Activated CD4-positive, alpha-beta memory T cell treated with anti-CD3 and anti-CD28 coated beads for 36 hours (primary cell): ENCODE measurements around the gene PAX5. TPM values are rescaled to one million over a fixed set of nuclear protein-coding genes. Genes with fewer than 3 reads are reported as not detected.

Experiments used
- CTCF ChIA-PET: fragments of 350-600 bp; sonication (Branson Sonifier 250); formaldehyde crosslinking; loops from one replicate; lab custom pipeline; 2021; ENCODE audit warnings: antibody characterized with exemption, inconsistent platforms; lab: Charles Lee
- POLR2A ChIA-PET: fragments of 350-600 bp; sonication (Branson Sonifier 250); formaldehyde crosslinking; loops from one replicate; lab custom pipeline; 2021; ENCODE audit warnings: antibody characterized with exemption; lab: Charles Lee
- DNase-seq: peaks from one replicate; pipeline ENCODE4 v3.0.0-alpha.2; 2020
- H3K27ac Mint-ChIP-seq: one replicate; pipeline ENCODE4 v1.8.0; 2021; ENCODE audit warnings: mixed read lengths
- H3K27me3 Mint-ChIP-seq: one replicate; pipeline ENCODE4 v1.8.0; 2021; ENCODE audit warnings: mixed read lengths
- H3K36me3 Mint-ChIP-seq: one replicate; pipeline ENCODE4 v1.8.0; 2021; ENCODE audit warnings: mixed read lengths
- H3K4me1 Mint-ChIP-seq: one replicate; pipeline ENCODE4 v1.8.0; 2021; ENCODE audit warnings: low read depth, mixed read lengths
- H3K4me3 Mint-ChIP-seq: one replicate; pipeline ENCODE4 v1.8.0; 2021; ENCODE audit warnings: mild to moderate bottlenecking, mixed read lengths
- H3K9me3 Mint-ChIP-seq: one replicate; pipeline ENCODE4 v1.8.0; 2021; ENCODE audit warnings: mixed read lengths
- intact Hi-C: fragments of 100-400 bp; cut with micrococcal nuclease; formaldehyde crosslinking; loops from one replicate; pipeline ENCODE4 v1.15.1; 2023
- total RNA-seq, 2 experiments: library from RNA; stranded (reverse); gene quantifications; one replicate each; pipeline ENCODE4 v1.2.3, GENCODE V29; 2021

The PAX5 gene
- total RNA-seq, 2 experiments from 2014 or later: 0.12 to 0.15 TPM

DNA sequence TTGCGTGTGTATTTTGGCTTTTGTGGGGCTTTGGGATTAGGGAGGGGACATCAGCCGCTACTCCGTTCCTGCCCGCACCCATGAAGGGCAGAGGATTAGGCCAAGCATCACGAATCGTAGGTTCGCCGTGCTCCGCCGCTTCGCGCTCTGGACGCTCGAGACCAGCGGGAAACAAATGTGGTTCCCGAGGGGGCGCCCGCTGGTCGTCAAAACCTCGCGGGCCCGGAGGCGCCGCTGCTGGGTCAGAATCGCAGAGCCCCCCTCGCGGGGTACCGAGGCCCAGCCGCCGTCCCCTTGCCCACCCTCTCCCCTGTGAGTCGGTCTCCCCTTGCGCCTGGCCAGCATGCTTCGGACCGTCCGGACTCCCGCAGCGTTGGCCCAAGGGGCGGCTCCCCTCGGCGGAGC lies 2.3 kb upstream of the PAX5 start:
- Mint-ChIP-seq H3K27me3 (peaks cover 81% of the 10 kb centered on the region), H3K4me1 (peaks cover 30% of the 10 kb centered on the region), H3K4me3 (peak overlapping the region; percentile 72), H3K36me3 (peaks cover 5% of the 10 kb centered on the region), H3K27ac (no peak overlapping the region), H3K9me3 (no peaks in the 10 kb centered on the region)
- CTCF ChIA-PET: interaction anchor here (1.8 kb wide), 1 partner anchor 10 kb away, joined by 5 read pairs; no protein-coding TSS in a partner anchor
- no peak for DNase-seq
- intact Hi-C loops: no loop called here
- POLR2A ChIA-PET: interaction anchor here (1.1 to 1.4 kb wide), 2 partner anchors 11 to 44 kb away, joined by 3 to 5 read pairs; no protein-coding TSS in a partner anchor

DNA sequence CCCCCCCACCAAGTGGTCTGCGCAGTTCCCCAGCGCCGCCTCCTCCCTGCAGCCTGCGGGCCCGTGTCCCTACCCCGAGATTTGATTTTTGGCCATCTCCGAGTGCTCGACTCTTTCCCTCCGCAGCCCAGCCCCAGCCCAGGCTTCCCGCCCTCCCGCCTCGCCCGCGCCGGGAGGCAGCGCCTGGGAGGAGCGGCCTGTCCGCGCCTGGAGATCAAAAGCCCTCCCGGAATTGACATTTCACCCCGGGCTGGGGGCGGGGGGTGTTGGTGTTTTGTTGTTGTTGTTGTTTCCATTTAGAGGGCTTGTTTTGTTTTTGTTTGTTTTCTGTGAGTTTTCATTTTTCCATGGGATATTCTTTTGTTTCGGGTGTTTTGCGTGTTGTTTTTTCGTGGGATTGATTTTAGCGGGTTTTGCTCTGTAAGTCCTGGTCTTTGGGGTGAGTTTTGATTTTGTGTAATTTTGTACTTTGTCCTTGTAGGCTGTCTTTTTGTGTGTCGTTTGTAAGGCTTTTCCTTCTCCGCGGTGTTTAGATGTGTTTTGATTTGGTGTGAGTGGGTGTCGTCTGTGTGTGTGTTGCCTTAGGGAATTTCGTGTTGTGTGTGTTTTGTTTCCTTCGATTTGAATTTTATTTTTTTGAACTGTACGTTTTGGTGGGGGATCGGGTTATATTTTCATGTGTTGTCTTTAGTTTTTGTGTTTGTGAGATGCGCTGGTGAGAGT lies 1.7 kb upstream of the PAX5 start:
- CTCF ChIA-PET: interaction anchor here (1.8 kb wide), 1 partner anchor 10 kb away, joined by 5 read pairs; no protein-coding TSS in a partner anchor
- Mint-ChIP-seq H3K9me3 (no peaks in the 10 kb centered on the region), H3K27ac (no peak overlapping the region), H3K36me3 (peaks cover 5% of the 10 kb centered on the region), H3K4me3 (peak overlapping the region; percentile 72), H3K4me1 (peaks cover 30% of the 10 kb centered on the region), H3K27me3 (peaks cover 81% of the 10 kb centered on the region)
- no peak for DNase-seq
- intact Hi-C loops: loop anchor here (2.0 kb wide), 1 partner anchor 43 kb away; no protein-coding TSS in a partner anchor
- POLR2A ChIA-PET: no interaction called here

DNA sequence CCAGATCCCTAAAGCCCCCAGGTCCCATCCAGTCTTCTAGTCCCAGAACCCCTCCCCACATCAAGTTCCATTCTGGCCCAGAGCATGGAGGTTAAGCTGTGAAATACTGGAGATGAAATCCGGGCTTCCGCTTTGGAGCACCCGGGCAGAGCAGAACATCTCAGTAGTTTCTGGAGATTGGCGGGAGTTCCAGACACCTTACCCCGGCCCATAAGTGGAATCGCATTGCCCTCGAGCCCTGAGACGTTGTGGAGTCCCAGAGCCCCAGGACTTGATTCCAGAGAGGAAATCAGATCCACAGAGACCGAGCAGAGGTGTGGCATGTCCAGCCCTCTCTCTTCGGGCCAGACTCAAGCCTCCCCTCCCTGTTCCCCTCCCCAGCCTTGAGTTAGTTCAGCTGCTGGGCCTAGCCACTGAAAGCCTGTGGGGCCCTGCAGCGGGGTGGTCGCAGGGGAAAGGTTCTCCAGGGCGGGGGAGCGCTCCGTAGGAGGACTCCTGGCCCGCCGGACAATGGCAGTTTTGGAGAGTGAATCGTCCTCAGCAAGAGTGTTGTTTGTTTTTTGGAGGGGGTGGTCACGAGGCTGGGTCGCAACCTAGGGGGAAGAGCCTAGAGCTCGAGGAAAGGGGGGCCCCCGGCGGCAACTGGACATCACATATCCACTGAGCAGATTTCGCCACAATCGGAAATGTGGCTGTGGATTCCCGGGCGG lies 1.0 kb upstream of the PAX5 start:
- DNase-seq: no peak
- H3K27me3 Mint-ChIP-seq: peaks cover 83% of the 10 kb centered on the region
- CTCF ChIA-PET: no interaction called here
- peaks cover 5% of the 10 kb centered on the region for H3K36me3 Mint-ChIP-seq
- H3K9me3 Mint-ChIP-seq: no peaks in the 10 kb centered on the region
- intact Hi-C loops: loop anchor here (2.0 to 5.0 kb wide), 2 partner anchors 44 to 267 kb away; no protein-coding TSS in a partner anchor
- POLR2A ChIA-PET: no interaction called here
- peak overlapping the region; percentile 72 for H3K4me3 Mint-ChIP-seq
- H3K4me1 Mint-ChIP-seq: peaks cover 36% of the 10 kb centered on the region
- no peak overlapping the region for H3K27ac Mint-ChIP-seq

- Mint-ChIP-seq H3K4me3 (peak overlapping the region; percentile 72), H3K4me1 (peaks cover 38% of the 10 kb centered on the region), H3K36me3 (peaks cover 5% of the 10 kb centered on the region), H3K9me3 (no peaks in the 10 kb centered on the region), H3K27ac (no peak overlapping the region), H3K27me3 (peaks cover 86% of the 10 kb centered on the region)
- intact Hi-C loops: loop anchor here (2.0 to 5.0 kb wide), 2 partner anchors 44 to 268 kb away; no protein-coding TSS in a partner anchor
- ChIA-PET CTCF (no interaction called here), POLR2A (interaction anchor here (0.6 kb wide), 1 partner anchor 250 kb away, joined by 3 read pairs; no protein-coding TSS in a partner anchor)
- DNase-seq: peak; percentile 51
Measured at GRCh38 chr9:37034305-37034937, 353 bp upstream of the PAX5 start.

DNA sequence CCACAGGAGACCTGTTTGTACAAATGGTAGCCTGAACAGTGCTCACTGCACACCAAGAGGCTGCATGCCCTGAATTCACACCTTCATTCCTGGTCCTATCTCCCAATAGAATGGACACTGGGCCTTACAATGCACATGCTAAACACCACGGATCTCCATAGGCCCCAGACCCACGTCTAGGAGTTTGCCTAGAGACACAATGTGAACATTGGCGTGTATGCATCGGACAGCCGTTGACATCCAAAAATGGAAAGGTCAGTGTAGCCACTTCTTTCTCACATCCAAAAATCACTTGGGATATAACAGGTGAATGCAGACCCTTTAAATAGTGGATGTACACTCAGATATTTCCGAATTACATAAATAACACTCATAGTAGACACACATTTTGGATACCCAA lies 927 bp downstream of the PAX5 start:
- no peak for DNase-seq
- Mint-ChIP-seq H3K27me3 (peaks cover 88% of the 10 kb centered on the region), H3K36me3 (peaks cover 3% of the 10 kb centered on the region), H3K9me3 (no peaks in the 10 kb centered on the region), H3K4me3 (no peak overlapping the region), H3K4me1 (peaks cover 45% of the 10 kb centered on the region), H3K27ac (no peak overlapping the region)
- ChIA-PET POLR2A (no interaction called here), CTCF (no interaction called here)
- intact Hi-C loops: loop anchor here (5.0 kb wide), 1 partner anchor 269 kb away; no protein-coding TSS in a partner anchor

- Mint-ChIP-seq H3K27me3 (peaks cover 88% of the 10 kb centered on the region), H3K4me1 (peaks cover 47% of the 10 kb centered on the region), H3K4me3 (no peak overlapping the region), H3K36me3 (peaks cover 3% of the 10 kb centered on the region), H3K27ac (no peak overlapping the region), H3K9me3 (no peaks in the 10 kb centered on the region)
- CTCF ChIA-PET: no interaction called here
- DNase-seq: no peak
- POLR2A ChIA-PET: no interaction called here
- intact Hi-C loops: loop anchor here (5.0 kb wide), 1 partner anchor 270 kb away; no protein-coding TSS in a partner anchor
Measured at GRCh38 chr9:37032713-37033112, 1.4 kb downstream of the PAX5 start.

GRCh38 chr9:37031902-37032301 lies 2.2 kb downstream of the PAX5 start:
- Mint-ChIP-seq H3K36me3 (peaks cover 3% of the 10 kb centered on the region), H3K9me3 (no peaks in the 10 kb centered on the region), H3K4me3 (no peak overlapping the region), H3K27me3 (peaks cover 87% of the 10 kb centered on the region), H3K27ac (no peak overlapping the region), H3K4me1 (peaks cover 49% of the 10 kb centered on the region)
- no peak for DNase-seq
- intact Hi-C loops: loop anchor here (5.0 kb wide), 1 partner anchor 270 kb away; no protein-coding TSS in a partner anchor
- ChIA-PET POLR2A (no interaction called here), CTCF (no interaction called here)

DNA sequence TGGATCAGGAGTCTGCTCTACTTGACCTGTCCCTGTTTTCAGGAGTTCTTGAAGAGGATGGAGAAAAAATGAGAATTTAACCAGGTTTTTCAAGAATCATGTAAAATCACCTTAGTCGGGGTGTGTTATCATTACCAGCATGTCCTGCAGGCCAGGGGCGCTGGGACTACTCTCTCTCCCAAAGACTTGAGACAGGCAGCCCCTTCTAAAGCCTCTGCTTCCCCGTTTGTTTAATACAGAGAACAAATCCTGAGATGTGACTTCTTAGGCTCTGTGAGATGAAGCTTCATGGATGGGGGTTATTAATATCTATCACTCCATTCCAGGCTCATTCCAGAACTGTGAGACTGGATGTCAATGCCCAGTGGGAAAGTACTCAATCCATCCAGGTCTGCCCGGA lies 3.0 kb downstream of the PAX5 start:
- no peak for DNase-seq
- ChIA-PET CTCF (no interaction called here), POLR2A (no interaction called here)
- Mint-ChIP-seq H3K4me1 (peaks cover 51% of the 10 kb centered on the region), H3K36me3 (peaks cover 3% of the 10 kb centered on the region), H3K27me3 (peaks cover 86% of the 10 kb centered on the region), H3K27ac (no peak overlapping the region), H3K9me3 (no peaks in the 10 kb centered on the region), H3K4me3 (no peak overlapping the region)
- intact Hi-C loops: loop anchor here (5.0 kb wide), 1 partner anchor 271 kb away; no protein-coding TSS in a partner anchor

DNA sequence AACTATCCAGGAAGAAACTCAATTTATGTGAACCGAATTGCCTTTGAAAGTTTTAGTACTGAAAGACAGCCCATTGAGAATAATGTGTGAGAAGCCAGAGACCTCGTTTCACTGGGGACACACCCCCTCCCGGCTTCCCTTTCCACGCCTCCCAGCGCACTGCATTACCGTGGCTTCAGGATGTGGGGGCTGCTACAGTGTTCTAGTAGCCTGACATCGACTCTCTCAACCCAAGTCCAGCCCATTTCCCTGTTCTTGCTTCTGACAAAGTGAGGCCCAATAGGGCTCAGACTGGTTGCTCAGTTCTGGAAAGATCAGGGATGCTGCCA lies 3.5 kb downstream of the PAX5 start:
- Mint-ChIP-seq H3K4me3 (no peak overlapping the region), H3K9me3 (no peaks in the 10 kb centered on the region), H3K36me3 (no peaks in the 10 kb centered on the region), H3K27me3 (peaks cover 88% of the 10 kb centered on the region), H3K27ac (no peak overlapping the region), H3K4me1 (peaks cover 51% of the 10 kb centered on the region)
- ChIA-PET POLR2A (no interaction called here), CTCF (interaction anchor here (1.7 kb wide), 1 partner anchor 34 kb away, joined by 5 read pairs; no protein-coding TSS in a partner anchor)
- intact Hi-C loops: loop anchor here (5.0 kb wide), 1 partner anchor 272 kb away; no protein-coding TSS in a partner anchor
- no peak for DNase-seq

GRCh38 chr9:37029776-37030610 lies 4.1 kb downstream of the PAX5 start:
- ChIA-PET CTCF (interaction anchor here (1.7 kb wide), 1 partner anchor 34 kb away, joined by 5 read pairs; no protein-coding TSS in a partner anchor), POLR2A (no interaction called here)
- no peaks in the 10 kb centered on the region for H3K9me3 Mint-ChIP-seq
- DNase-seq: no peak
- intact Hi-C loops: loop anchor here (5.0 kb wide), 3 partner anchors 92 to 272 kb away; partner anchors contain the start of gene ZCCHC7
- H3K36me3 Mint-ChIP-seq: no peaks in the 10 kb centered on the region
- H3K27me3 Mint-ChIP-seq: peaks cover 85% of the 10 kb centered on the region
- H3K4me3 Mint-ChIP-seq: no peak overlapping the region
- H3K4me1 Mint-ChIP-seq: peaks cover 52% of the 10 kb centered on the region
- no peak overlapping the region for H3K27ac Mint-ChIP-seq

DNA sequence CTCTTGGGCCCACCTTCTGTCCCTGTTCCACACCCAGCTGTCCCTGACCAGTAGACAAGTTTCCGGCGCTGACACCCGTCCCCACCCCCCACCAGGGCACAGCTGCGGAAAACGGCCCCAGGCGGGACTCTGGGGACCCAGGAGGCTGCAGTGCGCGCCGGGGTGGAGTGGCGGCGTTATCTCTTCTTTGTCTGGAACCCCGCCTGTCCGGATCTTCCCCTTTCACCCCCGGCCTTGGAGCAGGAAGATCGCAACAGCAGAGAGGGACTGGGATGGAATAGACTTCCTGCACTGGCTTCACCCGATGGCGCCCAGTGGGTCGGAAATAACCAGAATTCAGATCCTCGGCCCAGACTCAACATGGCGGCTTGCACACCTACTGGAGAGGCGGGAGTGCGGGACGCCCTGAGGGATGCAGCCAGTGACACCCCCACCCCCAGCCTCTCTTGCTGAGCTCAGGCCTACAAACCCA lies 4.7 kb downstream of the PAX5 start:
- POLR2A ChIA-PET: no interaction called here
- CTCF ChIA-PET: interaction anchor here (1.7 kb wide), 1 partner anchor 33 kb away, joined by 5 read pairs; no protein-coding TSS in a partner anchor
- intact Hi-C loops: loop anchor here (5.0 kb wide), 2 partner anchors 93 to 262 kb away; partner anchors contain the start of gene ZCCHC7
- Mint-ChIP-seq H3K27ac (no peak overlapping the region), H3K27me3 (peaks cover 86% of the 10 kb centered on the region), H3K4me3 (no peak overlapping the region), H3K36me3 (no peaks in the 10 kb centered on the region), H3K4me1 (peaks cover 50% of the 10 kb centered on the region), H3K9me3 (no peaks in the 10 kb centered on the region)
- DNase-seq: no peak
